Stimulated activated CD4-positive, alpha-beta T cell treated with anti-CD3 and anti-CD28 coated beads, Interleukin-1b, Interleukin-23, amount 100 ng/mL, for 48 hours (primary cell): ENCODE data around the gene TAOK3.
A peak's percentile ranks its signal among the peaks of the same experiment; 100 is the strongest.

Experiments used
- DNase-seq: peaks from one replicate; pipeline ENCODE4 v3.0.0-alpha.2; 2020

Gene TAOK3

DNA sequence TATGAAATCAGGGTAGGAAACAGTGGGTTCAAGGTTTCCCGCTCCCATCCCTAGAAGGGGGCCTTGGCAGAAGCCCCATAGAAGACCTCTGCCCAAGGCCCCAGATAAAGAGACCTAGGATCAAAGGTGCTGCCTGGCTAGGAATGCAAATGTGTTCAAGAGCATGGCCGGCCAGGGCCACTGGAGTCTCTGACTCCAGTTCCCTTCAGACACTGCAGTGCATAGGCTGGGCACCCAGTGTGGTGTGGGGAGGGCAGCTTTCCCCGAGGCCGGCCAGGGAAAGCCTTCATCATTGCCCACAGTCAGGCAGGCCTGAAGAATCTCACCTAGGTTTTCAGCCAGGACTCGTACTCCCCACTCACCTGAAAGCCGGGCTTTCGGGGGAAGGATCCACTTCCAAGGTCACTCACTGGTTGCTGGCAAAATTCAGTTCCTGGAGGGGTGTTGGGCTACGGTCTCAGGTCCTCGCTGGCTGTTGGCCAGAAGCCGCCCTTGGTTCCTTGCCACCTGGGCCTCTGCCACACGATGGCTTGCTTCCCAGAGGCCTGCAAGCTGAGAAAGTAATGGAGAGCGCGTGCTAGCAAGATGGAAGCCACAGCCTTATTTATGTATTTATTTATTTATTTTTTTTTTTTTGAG lies 246.5 kb downstream of the TAOK3 start:
- DNase-seq, result no peak

DNA sequence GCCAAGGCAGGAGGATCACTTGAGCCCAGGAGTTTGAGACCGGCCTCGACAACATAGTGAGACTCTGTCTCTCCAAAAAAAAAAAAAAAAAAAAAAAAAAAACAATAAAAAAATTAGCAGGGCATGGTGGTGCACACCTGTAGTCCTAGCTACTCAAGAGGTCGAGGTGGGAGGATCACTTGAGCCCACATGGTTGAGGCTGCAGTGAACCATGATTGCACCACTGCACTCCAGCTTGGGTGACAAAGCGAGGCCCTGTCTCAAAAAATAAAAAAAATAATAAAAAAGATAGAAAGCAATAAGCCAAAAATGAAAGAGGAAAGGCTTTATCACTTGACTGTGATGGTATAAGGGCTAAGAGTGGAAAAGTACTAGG lies 247.0 kb downstream of the TAOK3 start:
- DNase-seq, result no peak

DNA sequence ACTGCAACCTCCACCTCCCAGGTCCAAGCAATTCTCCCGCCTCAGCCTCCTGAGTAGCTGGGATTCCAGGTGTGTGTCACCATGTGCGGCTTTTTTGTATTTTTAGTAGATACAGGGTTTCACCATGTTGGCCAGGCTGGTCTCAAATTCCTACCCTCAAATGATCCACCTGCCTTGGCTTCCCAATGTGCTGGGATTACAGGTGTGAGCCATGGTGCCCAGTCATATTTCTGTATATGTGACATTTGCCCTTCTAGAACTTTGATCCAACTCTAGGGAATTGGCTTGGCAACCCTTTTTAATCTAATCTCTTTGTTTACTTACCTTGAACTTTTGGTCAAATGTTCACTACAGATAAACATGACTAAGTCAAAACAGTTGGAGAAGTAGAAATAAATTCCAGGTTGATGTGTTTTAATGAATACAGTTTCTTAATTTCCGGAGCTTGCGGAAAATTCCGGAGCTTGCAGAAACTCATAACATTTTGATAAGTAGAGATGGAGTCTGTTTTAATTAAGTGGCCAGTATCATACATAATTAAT lies 248.3 kb downstream of the TAOK3 start:
- DNase-seq, result no peak

- DNase-seq, result no peak
Measured at GRCh38 chr12:118122264-118122663, 250.4 kb downstream of the TAOK3 start.

- peak; percentile 43 for DNase-seq
Measured at GRCh38 chr12:118120579-118121363, 251.9 kb downstream of the TAOK3 start.

DNA sequence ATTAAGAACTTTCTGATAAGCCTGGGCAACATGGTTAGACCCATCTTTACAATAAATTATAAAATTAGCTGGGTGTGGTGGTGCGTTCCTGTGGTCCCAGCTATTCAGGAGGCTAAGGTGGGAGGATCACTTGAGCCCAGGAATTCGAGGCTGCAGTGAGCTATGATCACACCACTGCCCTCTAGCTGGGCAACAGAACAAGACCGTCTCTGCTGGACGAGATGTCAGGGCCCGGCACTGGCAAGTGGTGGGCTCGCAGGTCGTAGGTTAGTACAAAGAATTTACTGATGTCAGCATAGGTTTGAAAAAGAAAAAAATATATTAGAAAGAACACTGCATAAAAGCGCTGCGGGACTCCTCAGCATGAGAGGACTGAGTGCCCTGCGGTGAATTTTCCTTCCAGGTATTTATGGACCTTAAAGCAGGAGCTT lies 253.2 kb downstream of the TAOK3 start:
- no peak for DNase-seq

DNA sequence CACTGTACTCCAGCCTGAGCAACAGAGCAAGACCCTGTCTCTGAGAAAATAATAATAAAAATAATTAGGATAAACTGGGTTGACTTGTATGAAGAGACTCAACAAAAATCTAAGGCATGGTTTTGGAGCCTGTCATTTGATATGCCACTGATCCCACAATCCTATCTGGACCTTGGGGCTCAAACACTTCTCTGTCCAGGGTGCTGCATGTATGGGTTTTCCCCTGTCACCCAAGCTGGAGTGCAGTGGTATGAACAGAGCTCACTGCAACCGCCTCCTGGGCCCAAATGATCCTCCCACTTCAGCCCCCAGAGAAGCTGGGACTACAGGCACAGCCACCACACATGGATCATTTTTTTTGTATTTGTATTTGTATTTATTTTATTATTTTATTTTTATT lies 263.6 kb downstream of the TAOK3 start:
- no peak for DNase-seq

DNA sequence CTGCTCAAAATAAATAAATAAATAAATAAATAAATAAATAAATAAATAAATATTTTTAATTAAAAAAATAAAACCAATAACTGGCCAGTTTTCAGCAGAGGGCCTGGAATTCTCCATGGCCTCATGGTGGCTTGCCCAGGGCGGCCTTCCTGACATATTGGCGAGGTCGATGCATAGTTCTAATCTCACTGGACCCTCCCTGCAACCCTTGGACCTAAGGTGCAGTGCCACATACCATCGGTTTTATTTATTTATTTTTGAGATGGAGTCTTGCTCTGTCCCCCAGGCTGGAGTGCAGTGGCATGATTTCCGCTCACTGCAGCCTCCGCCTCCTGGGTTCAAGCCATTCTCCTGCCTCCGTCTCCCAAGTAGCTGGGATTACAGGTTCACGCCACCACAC lies 265.0 kb downstream of the TAOK3 start:
- no peak for DNase-seq

GRCh38 chr12:118107011-118107410 lies 265.7 kb downstream of the TAOK3 start:
- DNase-seq, result no peak

- DNase-seq, result peak; percentile 1
Measured at GRCh38 chr12:118103601-118104382, 268.9 kb downstream of the TAOK3 start, which contains the start of gene VSIG10. TSS of gene VSIG10 (minus strand) at chr12:118104011. CDS start at chr12:118103671, 340 bp downstream.

DNA sequence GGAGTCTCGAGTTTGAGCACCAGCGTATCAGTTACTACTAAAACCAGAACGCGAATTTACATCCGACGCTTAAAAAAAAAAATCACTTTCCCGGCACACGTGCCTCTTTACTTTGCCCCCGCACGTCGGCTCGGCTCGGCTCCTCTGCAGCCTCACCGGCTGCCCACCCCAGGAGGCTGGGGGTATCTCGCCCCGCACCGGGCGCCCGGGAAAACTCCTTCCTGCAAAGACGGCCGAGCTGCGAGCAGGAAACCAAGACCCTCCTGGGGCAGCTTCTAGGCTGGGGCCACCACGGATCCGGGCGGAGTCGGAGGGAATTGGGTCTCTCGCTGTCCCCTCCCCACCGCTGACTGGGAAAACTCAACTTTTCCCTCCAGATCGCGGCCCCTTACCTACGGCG lies 269.5 kb downstream of the TAOK3 start:
- no peak for DNase-seq

DNA sequence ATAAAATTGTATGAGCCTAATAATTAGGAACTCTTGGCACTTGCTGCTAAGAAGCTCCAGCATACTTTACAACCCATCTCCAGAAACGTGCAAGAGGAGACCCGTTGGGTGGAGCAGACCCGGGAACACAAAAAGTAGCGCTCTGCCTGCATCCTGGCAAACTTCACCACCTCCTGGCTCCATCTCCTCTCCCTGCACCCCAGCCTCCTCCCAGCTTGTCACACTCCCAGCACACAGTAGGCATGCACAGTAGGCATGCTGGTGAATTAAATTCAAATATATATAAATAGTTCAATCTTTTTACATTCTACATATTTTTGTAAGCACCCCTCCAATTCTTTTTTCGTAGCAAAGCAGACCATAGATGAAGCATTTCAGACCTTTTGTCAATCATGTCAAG lies 270.1 kb downstream of the TAOK3 start:
- no peak for DNase-seq

DNA sequence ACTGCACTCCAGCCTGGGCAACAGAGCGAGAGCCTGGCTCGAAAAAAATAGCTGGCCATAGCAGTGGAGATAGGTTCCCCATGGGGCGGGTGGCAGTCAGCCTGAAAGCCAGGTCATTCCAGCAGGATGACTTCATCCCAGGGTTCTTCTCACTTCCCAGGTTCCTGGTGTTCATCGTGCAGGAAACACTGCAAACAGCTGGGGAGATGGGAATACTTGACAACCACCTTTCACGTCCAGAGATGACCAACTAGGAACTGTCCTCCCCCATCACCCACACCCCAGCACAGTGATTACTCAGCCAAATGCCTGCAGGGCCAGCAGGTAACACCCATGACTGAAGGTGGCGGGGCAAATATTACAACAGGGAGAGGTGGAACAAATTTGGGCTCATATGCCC lies 270.6 kb downstream of the TAOK3 start:
- DNase-seq, result no peak

- DNase-seq, result no peak
Measured at GRCh38 chr12:118101051-118101450, 271.7 kb downstream of the TAOK3 start.
